Breast epithelium (tissue), 4 donors: ENCODE data around the gene FADS6. TPM values are rescaled to one million over a fixed set of nuclear protein-coding genes. Genes with fewer than 3 reads are reported as not detected.

Experiments
- DNase-seq, 2 donors: peaks; one replicate each; pipeline ENCODE4 v3.0.0-alpha.2; 2019; ENCODE audit warnings: low spot score in 2 of 2
- H3K27ac ChIP-seq, 2 donors: fragments of 200-600 bp; sonication (generic) in 1 of 2; one replicate each; pipeline ENCODE4 v1.5.1; 2016 to 2019; ENCODE audit warnings: mild to moderate bottlenecking in 1 of 2
- H3K27me3 ChIP-seq, 2 donors: fragments of 200-600 bp; sonication (generic) in 1 of 2; one replicate each; pipeline versions ENCODE4 v1.5.1 to v1.6.0; 2017 to 2019; ENCODE audit warnings: control low read depth in 1 of 2, mild to moderate bottlenecking in 1 of 2
- H3K36me3 ChIP-seq: fragments of 200-600 bp; one replicate; pipeline ENCODE4 v1.5.1; 2019
- H3K4me1 ChIP-seq, 2 donors: fragments of 200-600 bp; sonication (generic); one replicate each; pipeline ENCODE4 v1.5.1; 2016 to 2019; ENCODE audit warnings: control low read depth in 1 of 2
- H3K4me3 ChIP-seq, 3 donors: fragments of 200-600 bp; sonication (generic); 1 replicate in 2 of 3; 2 replicates in 1 of 3; pipeline ENCODE4 v1.5.1; 2016 to 2019; ENCODE audit warnings: mild to moderate bottlenecking in 3 of 3, moderate library complexity in 2 of 3
- H3K9me3 ChIP-seq, 2 donors: fragments of 200-600 bp; sonication (generic) in 1 of 2; one replicate each; pipeline ENCODE4 v1.5.1; 2016 to 2019; ENCODE audit warnings: control low read depth in 1 of 2
- CTCF ChIP-seq, 3 donors: fragments of 450-650 bp; IDR thresholded peaks; one replicate each; pipeline ENCODE4 v1.5.1; 2016 to 2017; ENCODE audit warnings: antibody characterized with exemption in 3 of 3, mild to moderate bottlenecking in 3 of 3, moderate library complexity in 3 of 3
- POLR2A ChIP-seq: fragments of 450-650 bp; IDR thresholded peaks from one replicate; pipeline ENCODE4 v1.6.1; 2016; ENCODE audit warnings: antibody characterized with exemption, mild to moderate bottlenecking, moderate library complexity
- POLR2AphosphoS5 ChIP-seq, 3 donors: sonication (generic); formaldehyde crosslinking; IDR thresholded peaks; one replicate each; pipeline ENCODE4 v1.6.1; 2017; ENCODE audit warnings: antibody characterized with exemption in 3 of 3
- intact Hi-C: fragments of 100-400 bp; cut with DNase I; formaldehyde crosslinking; loops from one replicate; pipeline ENCODE4 v1.15.1; 2023; ENCODE audit warnings: low total_unique reads
- total RNA-seq, 3 donors: library from RNA; depleted of rRNA; stranded (reverse); fragments of >200 nt; gene quantifications; one replicate each; pipeline ENCODE4 v1.1.0, GENCODE V29; 2016

Gene FADS6
- total RNA-seq, 3 donors from 2014 or later, result 0.33 to 0.80 TPM; not detected in 1

- H3K27me3 ChIP-seq, result peaks cover 0 to 57% of the 10 kb centered on the region in 2 donors
- no peak within 1 kb of the TSS for H3K27ac ChIP-seq
- TF ChIP-seq CTCF (IDR thresholded peaks at IDR 0.05), result no peak
- no peak for TF ChIP-seq POLR2A
- no peak for TF ChIP-seq POLR2AphosphoS5 (IDR thresholded peaks at IDR 0.05)
- DNase-seq, result no peak
- peak within 1 kb of the TSS; percentile 1 to 68 (median 44) for H3K4me3 ChIP-seq
- H3K9me3 ChIP-seq, result no peaks in the 10 kb centered on the region
- H3K36me3 ChIP-seq, result no peaks in the 10 kb centered on the region
- intact Hi-C loops, result no loop called here
- peaks cover 8 to 19% of the 10 kb centered on the region in 2 donors for H3K4me1 ChIP-seq
Observed at GRCh38 chr17:74922694-74923537, 29.5 kb upstream of the FADS6 start, which contains the start of gene USH1G. Gene USH1G, minus strand, starts transcription at chr17:74923255. Its CDS starts 182 bp downstream, at chr17:74923073.

- Histone ChIP-seq H3K4me3 (no peak overlapping the region), H3K27me3 (peaks cover 0 to 50% of the 10 kb centered on the region in 2 donors), H3K4me1 (peaks cover 8 to 19% of the 10 kb centered on the region in 2 donors), H3K36me3 (no peaks in the 10 kb centered on the region), H3K27ac (no peak overlapping the region), H3K9me3 (no peaks in the 10 kb centered on the region)
- no peak for DNase-seq
- TF ChIP-seq POLR2A (no peak), CTCF (IDR thresholded peaks at IDR 0.05) (no peak), POLR2AphosphoS5 (IDR thresholded peaks at IDR 0.05) (no peak)
- intact Hi-C loops, result no loop called here
Observed at GRCh38 chr17:74922172-74922571, 28.7 kb upstream of the FADS6 start.

- Histone ChIP-seq H3K27ac (no peak overlapping the region), H3K4me3 (no peak overlapping the region), H3K36me3 (no peaks in the 10 kb centered on the region), H3K9me3 (no peaks in the 10 kb centered on the region), H3K27me3 (peaks cover 0 to 46% of the 10 kb centered on the region in 2 donors), H3K4me1 (peaks cover 8 to 19% of the 10 kb centered on the region in 2 donors)
- DNase-seq, result no peak
- no peak for TF ChIP-seq CTCF (IDR thresholded peaks at IDR 0.05)
- no peak for TF ChIP-seq POLR2A
- TF ChIP-seq POLR2AphosphoS5 (IDR thresholded peaks at IDR 0.05), result no peak
- intact Hi-C loops, result no loop called here
Observed at GRCh38 chr17:74921769-74922168, 28.3 kb upstream of the FADS6 start.

DNA sequence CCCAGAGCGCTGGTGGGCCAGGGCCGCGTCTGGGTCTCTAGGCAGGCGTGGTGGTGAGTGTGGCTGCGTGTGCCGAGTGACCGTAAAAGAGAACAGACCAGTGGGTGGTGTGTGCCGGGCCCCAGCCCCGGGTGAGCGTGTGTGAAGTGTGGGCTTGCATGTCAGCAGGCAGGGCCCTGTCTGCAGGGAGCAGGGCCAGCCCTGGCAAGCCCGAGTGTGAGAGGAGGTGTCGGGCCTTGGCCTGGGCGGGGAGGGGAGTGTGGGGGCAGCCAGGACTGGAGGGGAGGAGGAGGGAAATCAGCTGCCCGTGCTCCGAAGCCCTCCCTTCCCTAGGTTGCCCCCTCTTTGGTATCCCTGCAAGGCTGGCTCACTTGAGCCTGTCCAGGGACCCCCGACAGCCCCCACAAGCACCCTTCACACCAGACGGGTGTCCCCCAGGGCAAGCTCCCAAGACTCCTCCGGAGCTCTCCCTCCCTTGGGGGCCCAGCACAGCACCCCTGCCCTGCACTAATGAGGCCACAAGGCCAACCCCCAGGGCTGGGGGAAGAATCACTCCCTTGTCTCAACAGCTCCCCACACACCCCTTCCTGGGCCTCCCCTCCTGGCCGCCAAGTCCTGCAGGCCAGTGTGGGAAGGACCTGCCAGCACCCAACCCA is 27.7 kb upstream of the FADS6 start:
- intact Hi-C loops, result no loop called here
- Histone ChIP-seq H3K4me3 (no peak overlapping the region), H3K9me3 (no peaks in the 10 kb centered on the region), H3K27me3 (peaks cover 0 to 44% of the 10 kb centered on the region in 2 donors), H3K4me1 (peaks cover 8 to 19% of the 10 kb centered on the region in 2 donors), H3K36me3 (no peaks in the 10 kb centered on the region), H3K27ac (no peak overlapping the region)
- DNase-seq, result no peak
- no peak for TF ChIP-seq POLR2A
- no peak for TF ChIP-seq POLR2AphosphoS5 (IDR thresholded peaks at IDR 0.05)
- TF ChIP-seq CTCF (IDR thresholded peaks at IDR 0.05), result no peak

DNA sequence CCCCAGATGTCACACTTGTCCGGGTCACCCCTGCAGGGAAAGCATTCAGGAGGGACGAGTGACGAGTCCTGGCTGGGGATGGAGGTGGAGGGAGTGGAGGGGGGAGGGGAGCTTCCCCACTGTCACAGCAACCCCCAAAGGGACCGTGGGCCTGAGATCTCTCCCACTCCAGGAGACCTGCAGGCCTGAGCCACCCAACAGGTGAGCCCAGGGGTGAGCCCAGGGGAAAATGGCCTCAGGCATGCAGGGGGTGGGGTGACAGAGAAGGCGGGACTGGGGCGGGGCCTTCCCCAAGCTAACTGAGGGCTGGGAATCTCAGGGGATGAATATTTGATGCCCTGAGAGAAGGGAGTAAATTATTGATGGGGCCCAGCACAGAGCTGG is 27.2 kb upstream of the FADS6 start:
- Histone ChIP-seq H3K4me3 (no peak overlapping the region), H3K27me3 (peaks cover 0 to 39% of the 10 kb centered on the region in 2 donors), H3K4me1 (peaks cover 8 to 19% of the 10 kb centered on the region in 2 donors), H3K27ac (no peak overlapping the region), H3K9me3 (no peaks in the 10 kb centered on the region), H3K36me3 (no peaks in the 10 kb centered on the region)
- no peak for DNase-seq
- TF ChIP-seq CTCF (IDR thresholded peaks at IDR 0.05) (no peak), POLR2A (no peak), POLR2AphosphoS5 (IDR thresholded peaks at IDR 0.05) (no peak)
- intact Hi-C loops, result no loop called here
